Measurements from ENCODE around the gene RAPGEF4.

DNA sequence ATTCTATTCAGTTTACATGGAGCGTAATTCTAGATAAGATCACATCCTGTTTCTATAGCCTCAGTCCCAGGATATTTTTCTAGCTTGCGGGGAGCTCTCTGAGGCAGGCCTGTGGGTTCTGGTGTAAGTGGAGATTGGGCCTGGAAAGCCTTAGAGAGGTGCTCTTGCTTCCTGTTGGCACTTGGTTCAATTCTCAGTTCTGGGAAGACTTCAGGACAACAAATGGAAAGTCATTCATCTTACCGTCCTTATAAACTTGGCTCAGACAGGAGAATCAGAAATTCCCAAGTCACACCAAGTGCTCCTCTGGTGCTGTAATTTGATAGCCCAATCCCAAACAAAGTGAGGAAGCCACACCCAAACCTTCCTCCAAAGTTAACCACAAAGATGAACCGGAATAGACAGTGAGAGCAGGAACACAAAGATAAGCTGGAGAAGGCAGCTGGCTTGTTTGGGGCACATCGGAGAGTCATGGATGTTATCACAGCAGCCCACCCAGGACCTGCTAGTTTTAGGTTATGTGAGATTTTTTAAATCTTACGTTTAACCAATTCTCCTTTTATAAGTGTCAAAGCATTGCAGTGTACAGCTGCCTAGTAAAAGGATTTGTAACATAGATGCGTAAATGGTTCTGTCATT is 195.7 kb downstream of the RAPGEF4 start:
- TF ChIP-seq POLR2AphosphoS5 (IDR thresholded peaks at IDR 0.05; ENCODE audit: low read depth, low read length): no peak
- no peak for TF ChIP-seq POLR2A (IDR thresholded peaks at IDR 0.05; ENCODE audit: low read depth, low read length)
